Gastroesophageal sphincter (tissue), 4 donors: ENCODE measurements around the gene EPC1. TPM values are rescaled to one million over a fixed set of nuclear protein-coding genes. Genes with fewer than 3 reads are reported as not detected.

ENCODE experiments used
- ATAC-seq: fragments of 150-250 bp; one replicate; pipeline ENCODE4 v1.9.1; 2016; ENCODE audit warnings: mild to moderate bottlenecking, moderate library complexity
- H3K27ac ChIP-seq, 4 donors: fragments of 200-600 bp; sonication (generic) in 3 of 4; 1 replicate in 3 of 4; 2 replicates in 1 of 4; pipeline ENCODE4 v1.5.1; 2016 to 2019
- H3K27me3 ChIP-seq: fragments of 200-600 bp; sonication (generic); one replicate; pipeline ENCODE4 v1.5.1; 2019
- H3K36me3 ChIP-seq, 2 donors: fragments of 200-600 bp; sonication (generic); one replicate each; pipeline ENCODE4 v1.5.1; 2019; ENCODE audit warnings: control low read depth in 1 of 2
- H3K4me1 ChIP-seq, 3 donors: fragments of 200-600 bp; sonication (generic); 1 replicate in 2 of 3; 2 replicates in 1 of 3; pipeline ENCODE4 v1.5.1; 2016 to 2019; ENCODE audit warnings: control low read depth in 2 of 3
- H3K4me3 ChIP-seq, 2 donors: fragments of 200-600 bp; sonication (generic); one replicate each; pipeline ENCODE4 v1.5.1; 2019; ENCODE audit warnings: mild to moderate bottlenecking in 1 of 2, moderate library complexity in 1 of 2
- H3K9me3 ChIP-seq, 3 donors: fragments of 200-600 bp; sonication (generic); one replicate each; pipeline ENCODE4 v1.5.1; 2017 to 2019; ENCODE audit warnings: control low read depth in 2 of 3
- EP300 ChIP-seq: sonication (generic); formaldehyde crosslinking; IDR thresholded peaks from one replicate; pipeline ENCODE4 v1.6.1; 2017; ENCODE audit warnings: antibody characterized with exemption, mild to moderate bottlenecking
- POLR2A ChIP-seq, 2 donors: fragments of 450-650 bp; IDR thresholded peaks; one replicate each; pipeline ENCODE4 v1.6.1; 2017; ENCODE audit warnings: antibody characterized with exemption in 2 of 2, mild to moderate bottlenecking in 2 of 2, moderate library complexity in 1 of 2
- POLR2AphosphoS5 ChIP-seq: sonication (generic); formaldehyde crosslinking; IDR thresholded peaks from one replicate; pipeline ENCODE4 v1.6.1; 2017; ENCODE audit warnings: antibody characterized with exemption
- WGBS, 2 donors: methylation state at CpG; one replicate each; pipeline ENCODE4 v1.1.5; 2018; ENCODE audit warnings: low coverage in 1 of 2; 5-methylcytosine and 5-hydroxymethylcytosine counted together
- total RNA-seq, 4 donors: library from RNA; depleted of rRNA; stranded (reverse); fragments of >200 nt; gene quantifications; one replicate each; pipeline ENCODE4 v1.1.0, GENCODE V29; 2016
- TF ChIP-seq, protein P1 (sequence below), 4 experiments: fragments of 200-600 bp in 2 of 4; fragments of 450-650 bp in 2 of 4; sonication (generic) in 1 of 4; IDR thresholded peaks; one replicate each; pipeline ENCODE4 v1.5.1; 2017 to 2019; ENCODE audit warnings: antibody characterized with exemption in 4 of 4, mild to moderate bottlenecking in 2 of 4, moderate library complexity in 2 of 4

EPC1 gene
- total RNA-seq, 4 donors from 2014 or later, result 24.1 to 61.3 (median 32.3) TPM

- Histone ChIP-seq H3K27me3 (no peaks in the 10 kb centered on the region), H3K4me3 (no peak overlapping the region), H3K36me3 (peaks cover 15 to 64% of the 10 kb centered on the region in 2 donors), H3K27ac (no peak overlapping the region), H3K4me1 (no peaks in the 10 kb centered on the region), H3K9me3 (no peaks in the 10 kb centered on the region)
- TF ChIP-seq POLR2AphosphoS5, result no peak
- no peak for TF ChIP-seq POLR2A (IDR thresholded peaks at IDR 0.05)
- TF ChIP-seq EP300, result no peak
- TF ChIP-seq, protein P1, sequence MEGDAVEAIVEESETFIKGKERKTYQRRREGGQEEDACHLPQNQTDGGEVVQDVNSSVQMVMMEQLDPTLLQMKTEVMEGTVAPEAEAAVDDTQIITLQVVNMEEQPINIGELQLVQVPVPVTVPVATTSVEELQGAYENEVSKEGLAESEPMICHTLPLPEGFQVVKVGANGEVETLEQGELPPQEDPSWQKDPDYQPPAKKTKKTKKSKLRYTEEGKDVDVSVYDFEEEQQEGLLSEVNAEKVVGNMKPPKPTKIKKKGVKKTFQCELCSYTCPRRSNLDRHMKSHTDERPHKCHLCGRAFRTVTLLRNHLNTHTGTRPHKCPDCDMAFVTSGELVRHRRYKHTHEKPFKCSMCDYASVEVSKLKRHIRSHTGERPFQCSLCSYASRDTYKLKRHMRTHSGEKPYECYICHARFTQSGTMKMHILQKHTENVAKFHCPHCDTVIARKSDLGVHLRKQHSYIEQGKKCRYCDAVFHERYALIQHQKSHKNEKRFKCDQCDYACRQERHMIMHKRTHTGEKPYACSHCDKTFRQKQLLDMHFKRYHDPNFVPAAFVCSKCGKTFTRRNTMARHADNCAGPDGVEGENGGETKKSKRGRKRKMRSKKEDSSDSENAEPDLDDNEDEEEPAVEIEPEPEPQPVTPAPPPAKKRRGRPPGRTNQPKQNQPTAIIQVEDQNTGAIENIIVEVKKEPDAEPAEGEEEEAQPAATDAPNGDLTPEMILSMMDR (IDR thresholded peaks at IDR 0.05), result no peak
- WGBS, 2 donors, result 79% methylated on average over 2 of the region's 2 CpGs
- ATAC-seq, result no peak
Measured at GRCh38 chr10:32269343-32270100, 77.4 kb downstream of the EPC1 start.

- Histone ChIP-seq H3K36me3 (peaks cover 15 to 64% of the 10 kb centered on the region in 2 donors), H3K4me3 (no peak overlapping the region), H3K27ac (no peak overlapping the region), H3K9me3 (no peaks in the 10 kb centered on the region), H3K27me3 (no peaks in the 10 kb centered on the region), H3K4me1 (no peaks in the 10 kb centered on the region)
- TF ChIP-seq POLR2A (IDR thresholded peaks at IDR 0.05) (no peak), POLR2AphosphoS5 (no peak), EP300 (no peak)
- TF ChIP-seq, protein P1 (IDR thresholded peaks at IDR 0.05), result no peak
- WGBS, 2 donors, result 74 to 86% methylated on average over 4 of the region's 4 CpGs
- no peak for ATAC-seq
Measured at GRCh38 chr10:32268788-32269187, 78.2 kb downstream of the EPC1 start.

GRCh38 chr10:32266979-32267378 is 80.0 kb downstream of the EPC1 start:
- peaks cover 14 to 52% of the 10 kb centered on the region in 2 donors for H3K36me3 ChIP-seq
- H3K4me3 ChIP-seq, result no peak overlapping the region
- TF ChIP-seq, protein P1 (IDR thresholded peaks at IDR 0.05), result no peak
- TF ChIP-seq POLR2A (IDR thresholded peaks at IDR 0.05) (no peak), EP300 (no peak)
- WGBS, 2 donors, result 40 to 82% methylated on average over 1 to 5 of the region's 5 CpGs
- no peak overlapping the region for H3K27ac ChIP-seq
- no peak for ATAC-seq
- no peaks in the 10 kb centered on the region for H3K9me3 ChIP-seq
- H3K4me1 ChIP-seq, result no peaks in the 10 kb centered on the region
- H3K27me3 ChIP-seq, result no peaks in the 10 kb centered on the region

DNA sequence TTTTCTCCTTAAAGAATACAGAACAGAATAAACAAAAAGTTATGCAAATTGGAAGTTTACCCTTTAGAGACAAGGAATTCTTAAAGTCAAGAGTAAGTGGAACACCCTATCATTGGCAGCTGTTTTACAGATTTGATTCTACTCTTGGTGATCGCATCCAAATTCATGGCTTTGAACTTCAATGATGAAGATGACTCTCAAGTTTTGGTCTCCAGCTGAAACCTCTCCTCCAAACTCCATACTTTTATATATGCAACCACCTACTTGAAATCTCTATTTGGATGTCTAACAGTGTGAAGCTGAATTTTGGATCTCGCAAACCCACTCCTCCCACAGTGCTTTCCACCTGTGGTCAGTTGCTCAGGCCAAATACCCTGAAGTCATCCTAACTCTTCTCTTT is 80.4 kb downstream of the EPC1 start:
- H3K36me3 ChIP-seq, result peaks cover 10 to 48% of the 10 kb centered on the region in 2 donors
- no peak overlapping the region for H3K4me3 ChIP-seq
- WGBS, 2 donors, result 96 to 100% methylated on average over 2 of the region's 2 CpGs

More for the DNA sequence above, 80.4 kb downstream of the EPC1 start:
- TF ChIP-seq, protein P1 (IDR thresholded peaks at IDR 0.05), result no peak
- no peak for TF ChIP-seq POLR2A (IDR thresholded peaks at IDR 0.05)
- no peak for TF ChIP-seq POLR2AphosphoS5
- TF ChIP-seq EP300, result no peak
- no peak for ATAC-seq
- H3K27me3 ChIP-seq, result no peaks in the 10 kb centered on the region
- no peaks in the 10 kb centered on the region for H3K9me3 ChIP-seq
- H3K4me1 ChIP-seq, result no peaks in the 10 kb centered on the region
- no peak overlapping the region for H3K27ac ChIP-seq
